SHP77 treated with DMSO at 0.1 percent for 48 hours (cell line): ENCODE results near the gene ARMS2.

Source experiments
- DNase-seq: peaks from one replicate; lab custom pipeline; 2025; lab: John Stamatoyannopoulos, UW

Gene ARMS2

DNA sequence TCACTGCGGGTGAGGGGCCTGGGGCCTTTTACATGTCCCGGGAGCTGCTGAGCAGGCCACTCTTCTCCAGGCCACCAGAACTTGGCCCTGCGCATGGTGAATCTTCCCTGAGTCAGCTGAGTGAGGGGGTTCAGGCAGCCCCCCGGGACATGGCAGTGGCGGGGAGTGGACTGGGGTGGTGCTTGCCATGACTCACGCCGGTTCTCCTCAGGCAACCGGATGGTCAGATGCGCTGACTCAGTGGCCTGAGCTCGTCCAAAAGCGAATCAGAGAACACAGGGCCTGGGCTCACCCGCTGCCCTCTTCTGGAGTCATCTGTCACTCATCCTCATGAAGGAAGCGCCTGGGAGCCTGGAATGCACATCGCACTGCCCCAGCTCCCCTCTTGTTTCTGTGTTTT, 40.4 kb downstream of the ARMS2 start:
- DNase-seq = no peak

DNA sequence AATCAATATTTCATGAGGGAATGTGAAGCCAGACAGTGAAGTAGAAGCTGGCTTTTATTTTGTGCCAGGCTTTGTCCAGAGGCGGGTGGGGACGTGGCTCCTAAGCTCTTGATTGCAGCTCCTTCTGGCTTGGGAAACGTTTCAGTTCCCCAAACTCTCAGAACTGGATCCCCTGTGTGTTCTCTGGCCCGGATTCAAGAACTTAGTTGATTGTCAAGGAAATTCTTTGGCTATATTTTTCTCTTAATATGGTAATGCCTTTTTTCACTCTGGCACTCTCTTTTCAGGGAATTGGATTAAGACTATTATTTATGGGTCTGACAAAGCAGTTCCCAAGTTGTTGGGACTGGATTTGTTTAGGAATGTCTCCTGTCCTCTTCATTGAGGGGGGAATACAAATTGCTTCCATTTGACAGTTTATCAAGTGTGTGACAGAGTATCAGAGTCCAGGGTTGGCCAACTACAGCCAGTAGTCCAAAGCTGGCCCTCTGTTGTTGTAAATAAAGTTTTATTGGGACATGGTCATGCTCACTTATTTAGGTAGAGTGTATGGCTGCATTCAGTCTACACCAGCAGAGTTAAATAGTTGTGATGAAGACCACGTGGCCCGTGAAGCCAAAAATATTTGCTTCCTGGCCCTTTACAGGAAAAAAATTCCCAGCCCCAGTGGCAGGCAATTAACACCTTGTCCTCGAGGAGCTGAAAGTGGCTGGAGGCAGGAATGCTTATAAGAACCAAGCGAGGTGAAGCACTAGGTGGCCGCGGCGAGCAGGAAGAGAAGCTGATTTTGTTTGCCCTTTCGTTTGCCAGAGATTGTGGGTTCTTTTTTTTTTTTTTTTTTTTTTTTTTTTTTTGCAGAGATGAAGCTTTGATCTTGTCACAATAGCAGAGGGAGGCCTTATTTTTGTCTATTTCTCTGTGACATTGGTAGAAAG, 41.2 kb downstream of the ARMS2 start:
- no peak for DNase-seq

DNA sequence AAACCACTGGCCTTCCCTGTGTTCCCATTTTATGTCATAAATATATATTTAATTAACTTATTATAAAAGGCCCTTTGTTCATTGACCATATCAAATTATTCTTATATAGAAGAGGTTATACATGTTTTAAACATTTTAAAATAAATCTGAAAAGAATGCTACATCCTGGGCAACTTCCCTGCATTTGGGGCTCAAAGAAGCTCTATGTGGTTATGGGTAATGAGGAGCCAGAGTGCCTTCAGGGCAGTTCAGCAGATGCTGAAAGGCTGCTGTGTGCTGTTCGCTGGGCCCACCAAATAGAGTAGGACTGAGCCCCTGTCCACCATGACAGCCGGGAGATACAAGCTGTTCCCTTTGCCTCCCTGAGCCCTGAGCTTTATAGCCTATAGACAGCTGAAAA, 42.8 kb downstream of the ARMS2 start:
- DNase-seq = no peak

DNA sequence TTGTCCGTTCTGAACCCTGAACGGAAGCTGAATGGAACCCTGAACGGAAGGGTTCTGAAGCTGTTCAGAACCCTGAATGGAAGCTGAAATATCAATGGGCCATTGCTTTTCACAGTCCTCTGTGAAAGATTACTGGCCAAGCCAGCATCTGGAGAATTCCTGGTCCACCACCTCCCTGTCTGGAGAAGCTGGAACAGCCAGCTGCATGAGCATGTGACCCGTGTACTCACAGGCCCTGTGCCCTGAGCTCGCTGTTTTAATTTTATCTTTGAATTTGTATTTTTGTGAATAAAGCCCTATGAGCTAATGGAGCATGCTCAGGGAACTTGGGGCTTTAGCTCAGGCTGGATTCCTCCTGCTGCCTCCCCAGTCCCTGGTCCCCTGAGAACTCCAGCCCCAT, 44.1 kb downstream of the ARMS2 start:
- no peak for DNase-seq

DNA sequence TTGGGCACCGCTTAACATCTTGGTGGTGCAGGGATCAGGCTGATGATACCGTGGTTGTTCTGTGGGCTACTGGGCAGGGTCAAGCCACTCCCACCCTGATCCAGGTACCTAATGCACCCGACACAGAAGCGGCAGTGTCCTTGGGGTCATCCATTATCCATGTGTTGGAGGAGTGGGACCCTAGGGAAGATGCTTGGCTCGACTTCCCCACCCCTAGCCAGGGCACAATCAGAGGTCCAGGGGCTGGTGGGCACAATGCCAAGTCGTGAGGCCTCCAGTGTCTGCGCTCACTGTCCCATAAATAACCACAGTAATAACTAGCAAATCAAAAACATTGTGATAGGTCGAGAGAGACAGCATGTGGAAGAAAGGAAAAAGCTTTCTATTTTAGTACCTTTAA, 44.6 kb downstream of the ARMS2 start:
- DNase-seq = no peak

DNA sequence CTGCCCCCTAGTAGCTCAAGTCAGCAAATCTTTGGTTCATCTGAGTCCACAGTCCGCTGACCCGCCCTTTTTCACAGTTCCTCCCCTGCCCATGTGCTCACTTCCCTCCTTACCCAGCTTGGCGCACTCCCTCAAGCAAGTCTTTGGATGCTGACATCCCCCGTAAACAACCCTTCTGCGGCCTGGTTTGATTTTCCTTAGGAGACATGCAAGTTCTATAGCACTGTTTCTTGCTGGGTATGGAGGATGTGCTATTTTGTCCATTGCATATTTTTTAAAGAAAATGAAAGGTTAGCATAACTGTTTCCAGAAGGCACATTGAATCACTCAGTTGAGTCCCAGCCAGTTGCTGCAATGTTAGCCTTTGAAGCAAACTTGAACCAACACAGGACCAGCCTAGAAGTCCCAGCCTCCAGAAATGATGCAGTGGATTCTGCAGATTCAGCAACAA, 45.1 kb downstream of the ARMS2 start:
- DNase-seq = no peak

DNA sequence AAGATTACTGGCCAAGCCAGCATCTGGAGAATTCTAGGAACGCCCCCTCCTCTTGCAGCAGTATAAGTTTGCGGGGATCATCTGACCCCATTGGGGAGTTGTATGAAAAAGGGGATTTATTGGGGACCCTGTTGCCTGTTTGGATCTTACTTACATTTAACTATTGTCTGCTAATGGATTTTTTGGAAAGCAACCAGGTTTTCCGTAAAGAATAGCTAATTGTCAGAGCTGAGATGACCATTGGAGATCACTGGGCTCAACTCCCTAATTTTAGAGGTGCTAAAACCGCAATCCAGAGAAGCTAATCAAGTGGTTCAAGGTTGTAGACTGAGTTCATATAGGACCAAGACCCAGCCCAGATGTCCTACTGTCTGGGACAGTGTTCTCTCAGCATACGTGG, 45.7 kb downstream of the ARMS2 start:
- no peak for DNase-seq

DNA sequence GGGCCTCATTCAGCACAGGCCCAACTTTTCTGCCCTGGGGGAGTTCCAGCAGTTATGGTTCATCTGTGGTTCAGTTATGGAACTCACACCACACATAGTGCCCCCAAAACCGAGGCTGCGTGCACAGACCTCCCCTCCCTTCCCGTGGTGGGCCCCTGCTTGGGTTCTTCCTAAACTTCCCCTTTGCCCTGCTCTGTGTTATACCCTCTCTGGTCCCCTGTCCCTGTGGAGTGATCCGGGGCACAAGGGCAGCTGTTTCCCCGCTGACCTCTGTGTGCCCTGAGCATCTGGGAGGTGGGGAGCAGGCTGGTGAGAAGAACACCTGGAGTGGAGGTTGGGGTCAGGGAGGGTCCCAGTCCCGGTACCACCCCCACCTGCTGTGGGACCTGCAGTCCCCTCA, 46.3 kb downstream of the ARMS2 start:
- no peak for DNase-seq

DNA sequence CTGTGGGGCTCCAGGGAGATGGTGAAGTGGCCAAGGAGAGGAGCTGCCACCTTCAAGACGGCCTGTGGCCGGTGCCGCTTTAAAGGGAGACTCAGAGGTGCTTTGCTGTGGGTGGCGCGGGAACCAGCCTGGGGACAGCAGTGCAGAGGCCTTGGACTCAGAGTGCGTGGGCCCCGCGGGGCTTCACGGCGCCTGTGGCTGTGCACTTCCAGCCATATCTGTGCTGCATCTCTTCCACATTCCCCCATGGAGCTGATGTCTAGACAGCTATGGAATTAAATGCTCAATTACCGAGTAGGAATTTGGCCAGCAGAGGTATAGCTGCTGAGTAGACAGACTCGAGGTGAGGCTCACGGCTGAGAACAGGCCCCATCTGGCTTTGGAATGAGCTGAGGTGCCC, 48.6 kb downstream of the ARMS2 start:
- no peak for DNase-seq

DNA sequence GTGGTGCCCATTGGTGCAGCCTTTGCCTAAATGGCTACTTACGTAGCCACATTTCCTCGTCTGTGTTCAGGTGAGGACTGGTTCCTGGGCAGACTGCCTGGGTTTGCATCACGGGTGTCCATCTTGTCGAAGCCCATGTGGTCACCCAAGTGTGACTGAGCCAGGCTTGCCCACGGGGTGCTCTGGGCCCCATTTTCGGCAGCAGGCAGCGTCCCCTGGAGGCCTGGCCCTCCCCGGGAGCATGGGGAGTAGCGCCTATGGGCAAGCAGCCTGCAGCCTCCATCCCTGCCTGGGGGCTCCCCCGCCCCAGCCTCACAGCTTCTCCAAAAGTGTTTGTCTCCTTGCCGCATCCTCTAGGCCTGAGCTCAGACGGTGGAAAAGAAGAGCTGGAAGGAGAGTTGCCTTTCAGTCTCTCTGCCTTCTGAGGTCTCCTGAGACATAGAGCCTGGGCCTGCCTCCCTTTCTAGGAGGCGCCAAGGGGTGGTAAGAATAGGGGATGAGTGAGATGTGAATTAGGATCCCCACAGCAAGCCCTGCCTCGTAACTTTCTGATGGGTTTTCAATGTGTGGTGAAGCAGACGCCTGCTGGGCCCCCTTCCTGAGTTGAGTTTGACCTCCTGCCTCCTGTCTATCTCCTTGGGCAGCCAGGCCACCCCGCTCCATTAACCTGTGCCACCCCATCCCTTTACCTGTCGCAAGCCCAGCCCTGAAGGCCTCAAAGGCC, 49.6 kb downstream of the ARMS2 start:
- no peak for DNase-seq

DNA sequence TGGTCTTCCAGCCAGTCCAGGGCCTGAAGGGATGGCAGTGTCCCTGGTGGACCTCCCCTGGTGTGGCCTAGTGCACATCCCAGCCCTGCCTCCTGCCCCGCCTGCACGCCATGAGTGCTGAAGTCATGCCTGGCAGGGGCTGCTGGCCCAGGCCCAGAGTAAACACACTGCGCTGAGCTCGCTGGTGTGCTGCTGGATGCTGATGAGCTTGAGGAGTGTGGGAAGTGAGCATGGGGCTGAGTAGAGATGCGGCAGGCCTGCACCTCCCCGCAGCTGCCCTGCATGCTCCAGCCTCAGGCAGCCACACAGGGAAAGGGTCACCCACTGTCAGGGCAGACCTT, 50.1 kb downstream of the ARMS2 start:
- peak; percentile 90 for DNase-seq

DNA sequence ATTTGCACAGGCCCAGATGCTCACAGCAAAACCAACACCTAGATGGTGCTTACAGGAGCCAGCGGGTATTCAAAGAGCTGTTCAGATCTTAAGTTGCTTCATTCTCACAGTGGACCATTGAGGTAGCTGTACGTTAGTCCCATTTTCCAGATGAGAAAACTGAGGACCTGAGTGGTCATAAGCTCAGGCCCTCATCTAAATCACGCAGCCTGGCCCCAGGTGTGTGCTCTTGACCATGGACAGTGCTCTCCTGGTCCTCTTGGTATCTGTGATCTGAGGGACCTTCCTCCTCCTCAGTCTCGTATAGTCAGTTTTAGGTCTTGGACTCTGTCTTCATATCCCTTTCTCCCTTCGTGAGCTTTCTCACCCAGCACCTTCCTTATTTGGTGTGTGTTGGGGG, 50.6 kb downstream of the ARMS2 start:
- no peak for DNase-seq

DNA sequence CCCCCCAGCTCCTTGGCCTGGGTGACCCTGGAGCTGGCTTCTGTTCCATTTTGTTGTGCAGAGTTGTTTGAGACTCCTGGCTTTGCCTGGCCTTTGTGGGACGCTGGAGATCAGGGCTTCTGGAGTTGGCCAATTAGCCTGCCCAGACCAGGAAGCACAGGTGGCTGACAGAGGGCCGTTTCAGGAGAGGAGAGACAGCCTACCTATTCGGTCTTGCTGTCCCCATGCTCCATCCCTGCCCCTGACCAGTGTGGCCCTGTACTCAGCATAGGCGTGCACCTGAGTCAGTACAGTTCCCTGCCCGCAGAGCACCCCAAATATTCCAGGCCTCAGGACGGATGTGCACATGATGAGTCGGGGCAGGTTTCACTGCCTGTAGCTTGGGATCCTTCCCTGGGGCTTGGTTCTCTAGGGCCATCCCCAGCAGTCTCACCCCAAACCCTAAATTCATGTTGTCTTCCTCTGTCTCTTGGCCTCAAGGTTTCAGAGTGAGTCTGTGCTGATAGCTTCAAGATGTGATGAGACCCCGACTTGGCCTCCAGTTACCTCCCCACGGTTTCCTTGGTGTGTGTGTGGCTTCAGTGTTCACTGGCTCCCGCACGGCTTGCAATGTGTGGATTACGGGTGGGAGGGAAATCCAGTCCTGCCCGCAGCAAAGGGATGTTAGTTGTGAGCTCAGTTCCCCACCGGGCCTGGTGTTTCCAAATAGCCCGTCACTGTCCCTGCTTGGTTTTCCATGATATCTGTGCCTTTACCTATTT, 51.6 kb downstream of the ARMS2 start:
- no peak for DNase-seq
